Measurements from ENCODE around the gene GSTA4.

- TF ChIP-seq CTCF (IDR thresholded peaks at IDR 0.05; ENCODE audit: low read depth, low read length) (no peak), EZH2phosphoT487 (IDR thresholded peaks at IDR 0.05; ENCODE audit: low read depth) (no peak)
These were observed 10.7 kb upstream of the GSTA4 start for GRCh38 chr6:53005663-53006250.
